Measurements from ENCODE around the gene LHFPL3.

Gene LHFPL3

DNA sequence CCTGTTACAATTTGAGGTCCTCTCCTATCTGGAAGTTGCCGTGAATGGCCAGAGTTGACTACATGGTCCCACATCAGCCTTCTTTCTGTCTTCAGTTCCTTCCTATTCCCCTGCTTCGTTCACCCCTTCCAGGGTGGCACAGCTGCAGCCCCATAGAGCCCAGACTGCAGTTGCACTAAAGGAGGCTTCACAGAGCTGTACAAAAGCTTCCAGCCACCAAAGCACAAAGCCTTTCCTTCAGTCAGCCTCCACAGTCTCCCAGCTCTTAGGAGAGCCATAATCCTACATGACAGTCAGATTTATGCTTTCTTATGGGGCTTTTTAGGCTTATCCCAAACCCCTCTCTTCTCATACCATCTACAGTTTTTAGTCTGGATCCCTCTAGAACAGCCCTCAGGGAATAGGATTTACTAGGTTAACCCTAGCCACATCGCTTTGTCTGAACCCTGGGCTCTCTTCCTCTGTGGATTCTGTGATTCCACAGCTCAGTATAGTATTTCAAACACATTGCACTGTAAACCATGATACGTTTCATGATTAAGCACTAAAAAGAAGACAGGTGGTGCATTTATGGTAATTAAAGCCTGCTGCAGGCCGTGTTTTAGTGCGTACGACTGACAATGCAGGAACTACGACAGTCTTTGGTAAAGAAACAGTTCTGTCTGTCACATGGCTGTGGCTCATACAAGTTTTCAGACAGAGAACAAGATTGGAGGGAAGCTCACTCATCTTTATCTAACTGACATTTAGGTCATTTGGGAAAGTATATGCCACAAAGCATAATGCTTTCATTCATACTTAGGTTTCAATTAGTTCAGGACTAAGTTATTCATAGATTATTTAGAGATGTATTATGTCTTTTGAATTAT lies 477.3 kb downstream of the LHFPL3 start:
- TF ChIP-seq, protein P1, sequence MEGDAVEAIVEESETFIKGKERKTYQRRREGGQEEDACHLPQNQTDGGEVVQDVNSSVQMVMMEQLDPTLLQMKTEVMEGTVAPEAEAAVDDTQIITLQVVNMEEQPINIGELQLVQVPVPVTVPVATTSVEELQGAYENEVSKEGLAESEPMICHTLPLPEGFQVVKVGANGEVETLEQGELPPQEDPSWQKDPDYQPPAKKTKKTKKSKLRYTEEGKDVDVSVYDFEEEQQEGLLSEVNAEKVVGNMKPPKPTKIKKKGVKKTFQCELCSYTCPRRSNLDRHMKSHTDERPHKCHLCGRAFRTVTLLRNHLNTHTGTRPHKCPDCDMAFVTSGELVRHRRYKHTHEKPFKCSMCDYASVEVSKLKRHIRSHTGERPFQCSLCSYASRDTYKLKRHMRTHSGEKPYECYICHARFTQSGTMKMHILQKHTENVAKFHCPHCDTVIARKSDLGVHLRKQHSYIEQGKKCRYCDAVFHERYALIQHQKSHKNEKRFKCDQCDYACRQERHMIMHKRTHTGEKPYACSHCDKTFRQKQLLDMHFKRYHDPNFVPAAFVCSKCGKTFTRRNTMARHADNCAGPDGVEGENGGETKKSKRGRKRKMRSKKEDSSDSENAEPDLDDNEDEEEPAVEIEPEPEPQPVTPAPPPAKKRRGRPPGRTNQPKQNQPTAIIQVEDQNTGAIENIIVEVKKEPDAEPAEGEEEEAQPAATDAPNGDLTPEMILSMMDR (conservative IDR thresholded peaks at IDR 0.05; ENCODE audit: low read depth, low read length) = no peak
- H3K4me3 ChIP-seq (ENCODE audit: low read length) = no peak overlapping the region
- DNase-seq (ENCODE audit: low read depth) = no peak

DNA sequence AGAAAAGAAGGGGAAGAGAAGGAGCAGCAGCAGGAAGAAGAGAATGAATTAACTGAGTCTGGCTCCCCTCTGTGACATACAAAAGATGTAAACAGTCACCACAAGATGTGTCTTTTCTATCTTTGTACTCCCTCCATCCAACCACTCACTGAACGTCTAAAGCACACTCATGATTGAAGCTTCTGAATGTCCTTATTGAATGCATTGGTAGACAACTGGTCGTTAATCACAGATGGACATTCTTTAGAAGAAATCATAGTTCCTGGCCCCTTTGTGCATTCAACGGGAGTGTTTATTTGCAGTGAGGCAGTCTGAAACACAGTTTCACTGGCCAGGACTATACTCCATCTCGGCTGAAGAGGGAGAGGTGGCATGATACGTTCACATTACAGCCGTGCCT lies 479.3 kb downstream of the LHFPL3 start:
- DNase-seq (ENCODE audit: low read depth) = no peak
- TF ChIP-seq, protein P1 (conservative IDR thresholded peaks at IDR 0.05; ENCODE audit: low read depth, low read length) = no peak
- no peak overlapping the region for H3K4me3 ChIP-seq (ENCODE audit: low read length)

DNA sequence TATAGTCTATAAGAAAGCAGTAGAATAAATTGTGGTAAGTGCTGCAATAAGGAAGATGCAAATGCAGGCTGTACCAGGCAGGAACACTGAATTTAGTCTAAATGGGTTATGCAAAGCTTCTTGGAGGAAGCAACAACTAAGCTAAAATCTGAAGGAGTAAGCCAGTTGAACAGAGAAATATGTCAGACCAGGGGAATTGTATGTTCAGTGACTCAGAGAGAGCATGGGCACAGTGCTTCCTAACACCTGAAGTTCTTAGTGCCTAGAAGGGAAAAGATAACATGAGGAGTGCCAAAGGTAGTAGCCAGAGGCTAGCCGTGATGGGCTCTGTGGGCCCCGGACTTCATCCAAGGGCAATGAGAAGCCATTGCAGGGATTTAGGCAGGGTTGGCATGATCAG lies 481.5 kb downstream of the LHFPL3 start:
- no peak for DNase-seq (ENCODE audit: low read depth)
- H3K4me3 ChIP-seq (ENCODE audit: low read length) = no peak overlapping the region
- TF ChIP-seq, protein P1 (conservative IDR thresholded peaks at IDR 0.05; ENCODE audit: low read depth, low read length) = no peak

DNA sequence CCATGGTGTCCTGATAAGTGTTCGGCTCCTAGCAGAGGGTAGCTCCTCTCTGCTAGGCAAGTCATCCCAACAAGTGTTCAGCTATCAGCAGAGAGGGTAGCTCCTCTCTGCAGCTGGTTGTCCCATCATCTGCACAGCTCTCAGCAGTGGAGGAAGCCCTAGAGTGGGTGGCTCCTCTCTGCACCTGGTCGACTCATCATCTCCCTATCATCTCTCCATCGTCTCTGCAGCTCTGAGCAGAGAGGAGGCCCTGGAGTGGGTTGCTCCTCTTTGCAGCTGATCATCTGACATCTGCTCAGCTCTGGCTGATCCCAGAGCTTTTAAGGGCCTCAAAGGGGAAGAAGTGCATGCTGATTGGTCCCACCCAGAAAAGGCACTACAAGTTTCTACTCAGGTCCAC lies 485.7 kb downstream of the LHFPL3 start:
- DNase-seq (ENCODE audit: low read depth) = no peak
- TF ChIP-seq, protein P1 (conservative IDR thresholded peaks at IDR 0.05; ENCODE audit: low read depth, low read length) = no peak

DNA sequence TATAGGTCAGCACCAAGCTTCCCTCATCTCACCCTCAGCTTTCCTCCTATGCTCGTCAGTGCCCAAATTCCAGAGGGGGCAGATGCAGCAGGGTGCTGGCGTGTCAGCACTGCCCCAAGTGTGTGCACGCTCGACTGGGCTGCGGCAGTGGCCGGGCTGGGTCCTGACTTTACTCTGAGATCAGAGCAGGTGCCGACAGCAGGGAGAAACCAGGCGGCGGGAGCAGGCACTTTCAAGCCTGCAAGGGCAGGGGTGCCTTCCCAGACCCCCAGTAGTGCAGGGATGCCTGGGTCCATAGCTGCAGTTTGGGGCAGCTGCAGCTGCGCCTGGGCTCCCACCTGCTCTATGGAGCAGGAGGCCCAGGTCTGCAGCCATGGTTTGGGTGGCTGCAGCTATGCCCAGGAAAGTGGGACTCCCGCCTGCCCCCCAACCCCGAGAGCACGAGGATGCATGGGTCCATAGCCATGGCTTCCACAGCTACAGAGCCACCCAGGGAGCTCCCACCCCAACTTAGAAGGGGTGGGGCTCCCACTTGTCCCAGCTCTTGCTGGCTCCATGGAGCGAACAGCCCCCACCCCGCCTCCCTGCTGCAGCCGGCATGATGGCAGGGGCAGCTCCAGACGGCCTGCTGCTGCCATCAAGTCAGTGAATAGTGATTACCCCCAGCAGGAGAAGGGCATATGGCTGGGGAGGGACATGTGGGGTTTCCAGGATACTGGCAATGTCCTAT lies 486.4 kb downstream of the LHFPL3 start:
- H3K4me3 ChIP-seq (ENCODE audit: low read length) = no peak overlapping the region
- no peak for DNase-seq (ENCODE audit: low read depth)
- TF ChIP-seq, protein P1 (conservative IDR thresholded peaks at IDR 0.05; ENCODE audit: low read depth, low read length) = no peak

More for the DNA sequence above, 485.7 kb downstream of the LHFPL3 start:
- H3K4me3 ChIP-seq (ENCODE audit: low read length) = no peak overlapping the region

DNA sequence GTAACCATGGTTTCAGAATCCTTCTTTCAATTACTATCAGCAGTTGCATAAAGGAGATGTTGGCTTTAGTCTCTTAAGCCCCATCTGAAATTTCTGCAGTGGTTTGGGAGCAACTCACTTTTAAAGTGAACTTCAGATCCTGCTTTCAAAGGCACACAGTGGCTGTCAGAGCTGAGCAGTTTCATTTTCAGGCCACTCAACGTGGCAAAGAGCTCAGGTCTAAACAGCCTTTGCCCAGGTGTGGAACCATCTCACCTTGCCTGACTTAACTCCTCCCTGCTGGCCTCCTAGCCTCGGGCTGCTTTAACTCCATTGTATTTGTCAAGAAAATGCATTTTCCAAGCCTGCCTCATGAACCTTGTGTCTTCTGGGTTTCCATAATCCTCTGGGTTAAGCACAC lies 488.1 kb downstream of the LHFPL3 start:
- H3K4me3 ChIP-seq (ENCODE audit: low read length) = no peak overlapping the region
- TF ChIP-seq, protein P1 (conservative IDR thresholded peaks at IDR 0.05; ENCODE audit: low read depth, low read length) = no peak
- no peak for DNase-seq (ENCODE audit: low read depth)

Data from retinal pigment epithelial cell (primary cell).